Measurements from ENCODE around the gene GRM8.

- no peak for TF ChIP-seq CTCF (conservative IDR thresholded peaks at IDR 0.05)
- no peak for TF ChIP-seq ZFX (IDR thresholded peaks at IDR 0.05)
Observed at GRCh38 chr7:126728967-126729366, 523.8 kb downstream of the GRM8 start.
